Amniotic stem cell (primary cell): Measurements from ENCODE around the gene FNBP1L.
A peak's percentile ranks its signal among the peaks of the same experiment; 100 is the strongest.

Experiments
- DNase-seq: peaks from one replicate; lab custom pipeline; 2025; lab: John Stamatoyannopoulos, UW

FNBP1L gene

DNA sequence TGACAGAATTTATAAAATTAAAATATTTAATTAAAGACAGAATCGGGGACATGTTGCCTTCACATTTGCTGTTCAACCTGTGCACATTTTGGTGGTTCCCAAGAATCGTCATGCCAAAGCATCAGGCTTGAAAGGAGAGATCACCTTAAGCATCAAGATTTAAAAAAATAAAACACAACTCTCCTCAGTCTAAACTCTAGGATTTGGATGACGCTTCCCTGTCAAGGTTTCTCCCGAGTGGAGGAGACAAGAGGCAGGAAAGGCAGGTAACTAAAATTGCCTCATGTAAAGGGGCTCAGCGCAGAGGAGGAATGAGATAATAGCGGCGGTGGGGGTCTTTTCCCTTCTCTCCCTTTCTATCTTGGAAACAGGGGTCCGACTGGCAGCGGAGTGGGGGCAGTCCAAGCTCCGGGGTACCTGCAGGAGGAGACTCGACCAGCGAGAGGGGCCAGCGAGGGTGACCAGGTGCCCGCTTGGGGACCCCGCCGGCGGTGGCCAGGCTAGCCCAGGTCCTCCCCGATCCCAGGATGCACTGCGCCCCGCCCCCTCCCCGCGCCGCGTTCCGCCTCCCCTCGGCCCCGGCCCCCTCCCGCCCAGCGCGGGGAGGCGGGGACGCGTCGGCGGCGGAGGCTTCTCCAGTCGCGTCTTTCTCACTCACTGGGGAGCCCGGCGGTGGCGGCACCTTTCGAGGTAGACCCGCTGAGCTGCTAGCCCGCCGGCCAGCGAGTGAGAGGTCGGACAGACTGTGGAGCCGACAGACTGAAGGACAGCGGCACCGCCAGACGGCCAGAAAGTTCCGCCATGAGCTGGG lies at the start of gene FNBP1L:
Gene FNBP1L (plus strand): TSS at position 638 of the 811 bp plus-strand sequence. CDS start 164 bp downstream, at position 802.
- no peak for DNase-seq

DNA sequence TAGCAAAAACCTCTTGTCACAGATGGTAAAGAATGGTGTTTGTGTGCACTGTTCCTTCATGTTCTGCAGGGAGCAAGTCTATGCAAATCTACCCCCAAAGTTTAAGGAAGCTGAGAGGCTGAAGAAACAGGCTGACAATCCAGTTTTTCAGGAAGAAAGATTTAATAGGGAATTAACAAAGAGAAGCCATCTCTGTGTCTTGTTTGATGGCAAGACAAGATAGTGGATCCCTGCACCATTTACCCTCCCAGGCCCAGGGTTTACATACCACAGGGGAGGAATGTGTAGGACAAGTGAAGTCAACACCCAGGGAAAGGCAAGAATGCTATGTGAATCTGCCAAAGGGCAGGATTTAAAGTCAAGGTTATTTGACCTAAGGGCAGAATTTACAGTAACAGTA lies 48.1 kb upstream of the FNBP1L start:
- DNase-seq, result no peak

DNA sequence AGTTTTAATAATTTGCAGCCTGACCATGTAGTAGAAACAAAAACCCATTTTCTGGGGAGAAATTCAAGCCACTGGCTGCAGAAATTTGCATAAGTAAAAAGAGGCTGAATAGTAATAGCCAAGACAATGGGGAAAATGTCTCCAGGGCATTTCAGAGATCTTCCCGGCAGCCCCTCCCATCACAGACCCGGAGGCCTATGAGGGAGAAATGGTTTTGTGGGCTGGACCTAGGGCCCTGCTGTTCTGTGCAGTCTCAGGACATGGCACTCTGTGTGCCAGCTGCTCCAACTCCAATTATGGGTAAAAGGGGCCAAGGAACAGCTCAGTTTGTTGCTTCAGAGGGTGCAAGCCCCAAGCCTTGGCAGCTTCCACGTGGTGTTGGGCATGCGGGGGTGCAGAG lies 39.7 kb upstream of the FNBP1L start:
- DNase-seq, result no peak

- no peak for DNase-seq
Measured at GRCh38 chr1:93411000-93411399, 36.9 kb upstream of the FNBP1L start.

DNA sequence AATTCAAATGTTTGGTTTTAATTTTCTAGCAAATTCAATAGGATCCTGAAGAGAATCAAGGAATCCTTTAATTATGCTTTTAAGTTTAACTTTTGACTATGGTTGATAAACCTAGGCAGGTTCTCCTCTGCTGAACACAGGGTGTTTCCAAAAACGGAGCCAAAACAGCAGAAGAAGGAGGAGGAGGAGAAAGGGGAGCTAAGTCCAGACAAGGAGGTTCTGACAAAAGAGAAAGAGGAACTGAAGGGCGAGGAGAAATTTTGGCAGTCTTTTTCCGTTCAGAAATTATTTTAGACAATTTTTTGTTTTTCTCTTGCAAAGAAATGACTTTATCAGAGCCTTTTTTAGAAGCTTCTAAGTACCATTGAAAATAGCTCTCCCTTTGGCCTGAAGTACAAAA lies 33.2 kb upstream of the FNBP1L start:
- no peak for DNase-seq

DNA sequence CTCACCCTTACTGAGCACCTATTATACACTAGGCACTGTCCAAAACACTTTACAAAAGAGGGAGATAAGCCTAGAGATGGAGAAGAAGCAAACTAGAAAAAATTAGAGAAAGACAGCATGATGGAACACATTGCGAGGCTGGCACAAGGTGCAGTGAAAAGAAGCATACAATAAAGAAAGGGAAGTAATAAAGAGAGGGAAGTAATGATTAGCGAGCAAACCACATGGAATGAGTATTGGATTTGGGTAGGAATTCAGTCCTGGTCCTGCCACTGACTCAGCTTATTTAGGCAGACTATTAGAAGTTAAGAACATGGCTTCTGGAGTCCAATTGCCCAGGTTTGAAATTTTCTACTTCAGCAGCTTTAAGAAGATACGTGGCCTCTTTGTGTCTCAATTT lies 32.6 kb upstream of the FNBP1L start:
- no peak for DNase-seq

DNA sequence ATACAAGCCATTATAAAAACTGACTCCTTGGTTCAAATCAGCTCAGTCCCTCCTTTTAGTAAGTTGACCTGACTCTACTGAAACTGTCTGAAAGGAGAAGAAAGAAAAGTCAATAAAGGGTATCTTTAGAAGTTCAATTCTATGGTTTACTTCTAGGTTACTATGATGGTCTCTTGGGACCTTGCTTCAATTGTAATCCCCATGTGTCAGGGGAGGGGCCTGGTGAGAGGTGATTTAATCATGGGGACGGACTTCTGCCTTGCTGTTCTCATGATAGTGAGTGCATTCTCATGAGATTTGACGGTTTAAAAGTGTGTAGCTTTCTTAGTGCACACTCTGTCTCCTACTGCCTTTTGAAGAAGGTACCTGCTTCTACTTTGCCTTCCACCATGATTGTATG lies 31.7 kb upstream of the FNBP1L start:
- no peak for DNase-seq

DNA sequence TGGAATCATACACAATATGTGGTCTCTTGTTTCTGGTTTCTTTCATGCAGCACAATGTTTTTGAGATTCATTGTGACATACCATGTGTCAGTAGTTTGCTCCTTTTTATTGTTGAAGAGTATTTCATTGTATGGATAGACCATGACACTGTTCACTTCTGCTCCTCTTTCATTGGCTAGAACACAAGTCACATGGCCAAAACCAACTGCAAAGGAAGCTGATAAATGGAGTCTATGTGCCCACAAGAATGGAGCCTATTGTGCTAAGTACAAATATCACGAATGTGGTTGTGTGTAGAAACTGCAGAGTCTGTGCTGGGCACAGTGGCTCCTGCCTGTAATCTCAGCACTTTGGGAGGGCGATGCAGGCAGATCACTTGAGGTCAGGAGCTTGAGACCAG lies 28.6 kb upstream of the FNBP1L start:
- no peak for DNase-seq

- DNase-seq, result no peak
Measured at GRCh38 chr1:93420400-93420799, 27.5 kb upstream of the FNBP1L start.

- no peak for DNase-seq
Measured at GRCh38 chr1:93426181-93426580, 21.7 kb upstream of the FNBP1L start.

DNA sequence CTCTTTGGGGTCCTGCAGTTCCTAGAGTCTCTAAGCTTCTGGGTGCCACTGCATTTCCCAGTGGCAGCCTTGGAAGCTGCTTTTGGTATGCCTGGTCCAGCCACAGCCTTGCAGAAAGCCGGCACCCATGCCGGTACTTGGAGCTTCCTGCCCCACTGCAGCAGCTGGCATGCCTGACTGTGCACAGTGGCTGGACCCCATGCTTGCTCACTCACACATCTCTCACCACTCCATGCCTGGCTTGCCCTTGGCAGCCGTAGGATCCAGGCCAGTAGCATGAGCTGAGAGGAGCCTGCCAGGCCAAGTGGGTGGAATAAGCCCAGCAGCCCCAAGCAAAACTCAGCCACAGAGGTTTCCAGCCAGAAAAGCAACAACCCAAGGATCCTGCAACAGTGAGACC lies 20.3 kb upstream of the FNBP1L start:
- no peak for DNase-seq

DNA sequence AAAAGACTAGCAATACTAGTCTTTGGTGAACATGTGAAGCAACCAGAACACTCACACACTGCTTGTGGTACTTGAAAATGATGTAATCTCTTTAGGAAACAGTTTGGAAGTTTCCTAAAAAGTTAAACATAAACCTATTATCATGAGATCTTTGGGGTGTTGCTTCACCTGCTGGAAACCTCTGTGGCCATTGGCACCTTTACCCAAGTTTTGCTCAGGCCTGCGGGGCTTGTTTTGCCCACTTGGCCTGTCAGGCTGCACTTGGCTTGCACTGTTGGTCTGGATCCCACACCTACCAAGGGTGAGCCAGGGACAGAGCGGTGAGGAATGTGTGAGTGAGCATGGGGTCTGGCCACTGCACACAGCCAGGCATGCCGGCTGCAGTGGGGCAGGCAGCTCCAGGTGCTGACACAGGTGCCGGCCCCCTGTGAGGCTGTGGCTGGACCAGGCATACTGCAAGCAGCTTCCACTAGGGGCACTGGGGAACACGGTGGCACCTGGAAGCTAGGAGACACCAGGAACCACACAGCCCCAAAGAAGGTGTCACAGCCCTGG lies 14.4 kb upstream of the FNBP1L start:
- DNase-seq, result no peak

- no peak for DNase-seq
Measured at GRCh38 chr1:93434088-93434487, 13.8 kb upstream of the FNBP1L start.

DNA sequence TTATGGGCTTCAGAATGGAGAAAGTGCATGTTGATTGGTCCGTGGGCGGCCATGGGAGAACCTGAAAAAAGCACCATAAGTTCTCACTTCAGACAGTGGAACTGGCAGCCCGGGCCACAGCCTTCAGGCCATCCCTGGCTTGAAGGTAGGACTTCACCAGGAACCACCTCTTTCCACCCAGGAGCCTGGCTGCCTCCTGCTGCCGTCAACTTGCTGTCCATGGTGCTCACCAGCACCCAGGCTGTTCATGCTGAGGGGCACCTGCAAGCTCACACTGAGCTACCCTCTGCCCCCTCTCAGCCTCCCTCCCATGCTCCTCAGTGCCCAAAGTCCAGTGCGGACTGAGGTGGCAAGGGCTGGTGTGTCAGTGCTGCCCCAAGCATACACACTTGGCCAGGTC lies 12.9 kb upstream of the FNBP1L start:
- no peak for DNase-seq

GRCh38 chr1:93435443-93435842 lies 12.5 kb upstream of the FNBP1L start:
- DNase-seq, result no peak

DNA sequence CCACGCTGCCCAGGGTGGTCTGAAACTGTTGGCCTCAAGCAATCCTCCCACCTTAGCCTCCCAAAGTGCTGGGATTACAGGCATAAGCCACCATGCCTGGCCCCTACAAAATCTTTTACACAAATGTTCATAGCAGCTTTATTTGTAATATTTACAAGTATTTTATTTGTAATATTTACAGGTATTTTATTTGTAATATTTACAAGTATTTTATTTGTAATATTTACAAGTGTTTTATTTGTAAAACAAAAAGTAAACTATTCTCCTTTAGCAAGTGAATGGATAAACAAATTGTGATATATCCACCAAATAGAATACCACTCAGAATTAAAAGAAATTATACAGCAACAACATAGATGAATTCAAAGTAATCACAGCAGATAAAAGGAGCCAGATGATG lies 11.4 kb upstream of the FNBP1L start:
- DNase-seq, result no peak

GRCh38 chr1:93437976-93438605 lies 9.8 kb upstream of the FNBP1L start:
- no peak for DNase-seq

- DNase-seq, result no peak
Measured at GRCh38 chr1:93438716-93439115, 9.2 kb upstream of the FNBP1L start.

GRCh38 chr1:93440272-93440671 lies 7.6 kb upstream of the FNBP1L start:
- no peak for DNase-seq

DNA sequence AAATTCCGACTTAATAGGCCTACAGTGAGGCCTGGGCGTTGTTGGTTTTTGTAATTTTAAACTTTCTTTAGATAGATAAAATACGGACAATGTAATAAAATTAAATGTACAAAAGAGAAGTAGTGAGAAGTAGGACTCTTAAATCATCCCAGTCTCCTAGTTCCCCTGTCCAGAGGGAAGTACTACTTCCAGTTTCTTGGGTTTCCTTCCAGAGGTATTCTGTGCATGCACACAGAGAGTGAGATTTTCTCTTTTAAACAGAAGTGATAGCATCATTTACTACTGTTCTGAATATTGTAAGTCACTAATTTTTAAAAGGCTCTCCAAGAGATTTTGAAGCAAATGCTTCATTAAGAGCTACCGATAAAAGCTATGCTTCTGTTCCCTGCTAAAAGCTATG lies 7.2 kb upstream of the FNBP1L start:
- DNase-seq, result no peak

GRCh38 chr1:93441589-93441988 lies 6.3 kb upstream of the FNBP1L start:
- DNase-seq, result no peak

GRCh38 chr1:93442008-93442666 lies 5.8 kb upstream of the FNBP1L start:
- DNase-seq, result peak; percentile 25

DNA sequence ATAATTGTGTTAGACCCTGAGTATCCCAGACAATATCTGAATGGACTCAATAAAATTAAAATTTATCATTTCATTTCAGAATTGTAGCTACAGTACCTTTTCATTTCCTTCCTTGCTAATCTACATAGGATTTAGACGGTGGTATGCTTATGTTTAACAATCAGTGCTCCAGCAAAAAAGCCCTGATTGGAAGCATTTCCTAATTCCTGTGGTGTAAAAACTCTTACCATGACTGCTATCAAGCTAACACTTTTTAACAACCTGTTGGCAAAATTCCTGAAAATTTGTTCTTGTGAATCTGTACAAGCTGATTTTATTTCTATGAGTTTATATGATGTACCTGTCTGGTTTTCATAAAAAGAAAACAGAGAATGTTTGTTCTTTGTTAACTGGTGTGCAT lies 5.2 kb upstream of the FNBP1L start:
- no peak for DNase-seq
